ENCODE measurements around the gene MAB21L3. TPM values are rescaled to one million over a fixed set of nuclear protein-coding genes. Genes with fewer than 3 reads are reported as not detected.

The MAB21L3 gene
- total RNA-seq, 1 donor from 2014 or later: not detected

Other genes with a start within 250 kb of the MAB21L3 start
- 0.23 and 0.36 TPM in 2 replicates for gene SLC22A15, start 134.9 kb upstream of the MAB21L3 start, total RNA-seq

All from activated CD4-positive, alpha-beta T cell treated with anti-CD3 and anti-CD28 coated beads, Interleukin-2, amount 10 ng/mL, durations not matched to agents 24 days and 14 days (primary cell).